H1 (cell line): ENCODE results near the gene THOC5. TPM values are rescaled to one million over a fixed set of nuclear protein-coding genes. Genes with fewer than 3 reads are reported as not detected.

Experiments used
- CTCF ChIA-PET: fragments of 300-600 bp; sonication (Branson Sonifier 250); formaldehyde crosslinking; loops from one replicate; lab custom pipeline; 2021; ENCODE audit not compliant: partially characterized antibody; lab: Charles Lee
- POLR2A ChIA-PET: fragments of 300-600 bp; sonication (Branson Sonifier 250); formaldehyde crosslinking; loops from one replicate; lab custom pipeline; 2021; ENCODE audit warnings: inconsistent platforms; ENCODE audit not compliant: partially characterized antibody; lab: Charles Lee
- DNase-seq, 2 experiments: peaks; one replicate each; pipeline versions ENCODE4 v3.0.0 to v3.0.0-alpha.2; 2010 to 2022; ENCODE audit warnings: low spot score in 2 of 2, low read depth in 1 of 2, mixed read lengths in 1 of 2
- FAIRE-seq: peaks from 2 replicates; lab custom pipeline; 2011; peaks lifted over from hg19 to GRCh38; lab: Jason Lieb, UNC
- H2AFZ ChIP-seq: 2 replicates; pipeline ENCODE4 v1.8.1; 2012; ENCODE audit warnings: low read length, inconsistent platforms
- H2AK5ac ChIP-seq: 2 replicates; pipeline ENCODE4 v1.6.1; 2013; ENCODE audit warnings: low read depth, low read length
- H2BK120ac ChIP-seq: replicated peaks from 2 replicates; pipeline ENCODE3; 2013; ENCODE audit warnings: low read depth, low read length, inconsistent platforms
- H2BK12ac ChIP-seq: 2 replicates; pipeline ENCODE4 v1.6.1; 2013; ENCODE audit warnings: low read depth, low read length
- H2BK15ac ChIP-seq: 2 replicates; pipeline ENCODE4 v1.6.1; 2013; ENCODE audit warnings: low read length
- H2BK20ac ChIP-seq: 2 replicates; pipeline ENCODE4 v1.6.1; 2013; ENCODE audit warnings: low read length
- H2BK5ac ChIP-seq: 2 replicates; pipeline ENCODE4 v1.6.1; 2013; ENCODE audit warnings: low read depth, low read length
- H3K14ac ChIP-seq: 2 replicates; pipeline ENCODE4 v1.6.1; 2013; ENCODE audit warnings: inconsistent platforms; ENCODE audit not compliant: insufficient read length
- H3K18ac ChIP-seq: 2 replicates; pipeline ENCODE4 v1.6.1; 2013; ENCODE audit warnings: low read length; ENCODE audit errors: extremely low read depth
- H3K23ac ChIP-seq: 2 replicates; pipeline ENCODE4 v1.6.1; 2013; ENCODE audit warnings: inconsistent platforms; ENCODE audit not compliant: insufficient read length
- H3K23me2 ChIP-seq: 2 replicates; pipeline ENCODE4 v1.6.1; 2013; ENCODE audit warnings: low read depth, low read length
- H3K27ac ChIP-seq: 2 replicates; pipeline ENCODE4 v1.6.1; 2011; ENCODE audit warnings: low read depth, low read length, inconsistent platforms
- H3K27me3 ChIP-seq, 4 experiments: replicated peaks in 1 of 4; 1 replicate in 1 of 4; 2 replicates in 3 of 4; pipeline versions ENCODE4 v1.6.1 to v1.8.1; 2011 to 2013; ENCODE audit warnings: low read length in 3 of 4, mild to moderate bottlenecking in 3 of 4, inconsistent platforms in 2 of 4, mixed read lengths in 2 of 4, moderate library complexity in 1 of 4; ENCODE audit not compliant: control insufficient read depth in 3 of 4, insufficient read depth in 3 of 4; ENCODE audit errors: extremely low read depth in 1 of 4
- H3K36me3 ChIP-seq, 4 experiments: 2 replicates each; pipeline versions ENCODE4 v1.6.1 to v1.8.1; 2011 to 2013; ENCODE audit warnings: mild to moderate bottlenecking in 4 of 4, low read length in 3 of 4, moderate library complexity in 2 of 4, control low read depth in 1 of 4, inconsistent platforms in 1 of 4; ENCODE audit not compliant: insufficient read depth in 4 of 4, control insufficient read depth in 2 of 4
- H3K4ac ChIP-seq: replicated peaks from 2 replicates; pipeline ENCODE3; 2013; ENCODE audit warnings: low read length, low read depth, mixed read lengths, inconsistent platforms; ENCODE audit not compliant: insufficient read length
- H3K4me1 ChIP-seq, 4 experiments: replicated peaks in 1 of 4; 1 replicate in 1 of 4; 2 replicates in 3 of 4; pipeline versions ENCODE4 v1.6.1 to v1.8.1; 2011 to 2013; ENCODE audit warnings: low read length in 3 of 4, inconsistent platforms in 2 of 4, mixed read lengths in 1 of 4; ENCODE audit not compliant: insufficient read depth in 4 of 4, control insufficient read depth in 3 of 4
- H3K4me2 ChIP-seq, 2 experiments: 2 replicates each; pipeline versions ENCODE4 v1.6.1 to v1.8.1; 2011 to 2013; ENCODE audit warnings: low read depth in 2 of 2, low read length in 2 of 2, control low read depth in 1 of 2, inconsistent platforms in 1 of 2, mild to moderate bottlenecking in 1 of 2; ENCODE audit not compliant: insufficient read depth in 1 of 2
- H3K4me3 ChIP-seq, 4 experiments: fragments of 200-600, 300-600 bp in 1 of 4; sonication (generic), shearing (Covaris generic), sonication (Bioruptor Twin) in 1 of 4; 2 replicates each; pipeline versions ENCODE4 v1.5.1 to v1.8.1; 2011 to 2016; ENCODE audit warnings: low read length in 4 of 4, low read depth in 3 of 4, control low read depth in 2 of 4, inconsistent platforms in 2 of 4, mild to moderate bottlenecking in 2 of 4, mixed read lengths in 1 of 4, moderate library complexity in 1 of 4; ENCODE audit not compliant: insufficient read depth in 2 of 4; ENCODE audit errors: extremely low read depth in 1 of 4
- H3K56ac ChIP-seq: replicated peaks from 2 replicates; pipeline ENCODE3; 2013; ENCODE audit warnings: low read depth, mild to moderate bottlenecking, mixed read lengths, low read length, inconsistent platforms; ENCODE audit not compliant: insufficient read length
- H3K79me1 ChIP-seq: 2 replicates; pipeline ENCODE4 v1.6.1; 2013; ENCODE audit warnings: low read depth, low read length, control low read depth
- H3K79me2 ChIP-seq, 2 experiments: 2 replicates each; pipeline versions ENCODE4 v1.6.1 to v1.8.1; 2012 to 2013; ENCODE audit warnings: low read length in 2 of 2, mild to moderate bottlenecking in 2 of 2, inconsistent platforms in 1 of 2; ENCODE audit not compliant: insufficient read depth in 2 of 2, control insufficient read depth in 1 of 2
- H3K9ac ChIP-seq, 4 experiments: replicated peaks in 1 of 4; 1 replicate in 1 of 4; 2 replicates in 3 of 4; pipeline versions ENCODE4 v1.6.1 to v1.8.1; 2011 to 2013; ENCODE audit warnings: low read depth in 3 of 4, low read length in 3 of 4, control low read depth in 2 of 4, mild to moderate bottlenecking in 2 of 4, moderate library complexity in 2 of 4, inconsistent platforms in 1 of 4; ENCODE audit errors: extremely low read depth in 1 of 4
- H3K9me3 ChIP-seq, 2 experiments: 2 replicates each; pipeline versions ENCODE4 v1.6.1 to v1.8.1; 2012 to 2013; ENCODE audit warnings: mild to moderate bottlenecking in 2 of 2, moderate library complexity in 2 of 2, control low read depth in 1 of 2, inconsistent platforms in 1 of 2, low read depth in 1 of 2, low read length in 1 of 2, mixed read lengths in 1 of 2; ENCODE audit not compliant: insufficient read depth in 2 of 2
- H4K20me1 ChIP-seq, 2 experiments: replicated peaks in 1 of 2; 2 replicates each; pipeline versions ENCODE3 to v1.8.1; 2011 to 2013; ENCODE audit warnings: inconsistent platforms in 2 of 2, low read length in 2 of 2, mild to moderate bottlenecking in 1 of 2; ENCODE audit not compliant: insufficient read depth in 2 of 2, control insufficient read depth in 1 of 2
- H4K5ac ChIP-seq: 2 replicates; pipeline ENCODE4 v1.6.1; 2013; ENCODE audit warnings: low read length, low read depth, mixed read lengths, inconsistent platforms; ENCODE audit not compliant: insufficient read length
- H4K8ac ChIP-seq: 2 replicates; pipeline ENCODE4 v1.8.0; 2013; ENCODE audit warnings: mild to moderate bottlenecking, moderate library complexity, low read length, inconsistent platforms; ENCODE audit not compliant: insufficient read depth; ENCODE audit errors: extremely low read depth
- H4K91ac ChIP-seq: replicated peaks from 2 replicates; pipeline ENCODE3; 2013; ENCODE audit warnings: low read length, mixed read lengths, inconsistent platforms; ENCODE audit not compliant: insufficient read length
- ATF3 ChIP-seq: IDR thresholded peaks from 2 replicates; pipeline ENCODE4 v1.6.1; 2011; ENCODE audit warnings: low read depth, mild to moderate bottlenecking, low read length; ENCODE audit not compliant: insufficient read depth
- HDAC2 ChIP-seq, 2 experiments: fragments of 300-600 bp in 1 of 2; sonication (generic) in 1 of 2; IDR thresholded peaks; 2 replicates each; pipeline ENCODE4 v1.6.1; 2011 to 2012; ENCODE audit warnings: low read depth in 2 of 2, low read length in 2 of 2, mild to moderate bottlenecking in 2 of 2, moderate library complexity in 2 of 2, borderline replicate concordance in 1 of 2, inconsistent platforms in 1 of 2
- MAFK ChIP-seq: IDR thresholded peaks from 2 replicates; pipeline ENCODE4 v1.6.1; 2012; ENCODE audit warnings: low read depth, mild to moderate bottlenecking, improper control_type of control experiment, low read length
- MAX ChIP-seq: IDR thresholded peaks from 2 replicates; pipeline ENCODE4 v1.6.1; 2012; ENCODE audit warnings: inconsistent platforms
- SAP30 ChIP-seq: fragments of 300-600 bp; sonication (generic); IDR thresholded peaks from 2 replicates; pipeline ENCODE4 v1.7.1; 2012; ENCODE audit warnings: low read length, moderate library complexity, mild to moderate bottlenecking, inconsistent platforms; ENCODE audit not compliant: insufficient read depth, insufficient replicate concordance
- SIRT6 ChIP-seq: IDR thresholded peaks from one replicate; pipeline ENCODE4 v1.7.1; 2012; ENCODE audit warnings: low read length, inconsistent platforms
- WGBS, 2 experiments: shearing (Covaris generic) in 1 of 2; methylation state at CpG; one replicate each; pipeline versions ENCODE4 v1.1.6 to v1.1.7; 2013 to 2015; ENCODE audit warnings: low lambda C conversion rate in 2 of 2, mixed read lengths in 2 of 2, inconsistent platforms in 1 of 2, low coverage in 1 of 2, missing lambda C conversion rate in 1 of 2; ENCODE audit not compliant: insufficient replicate concordance in 2 of 2, insufficient coverage in 1 of 2, insufficient read length in 1 of 2; ENCODE audit errors: extremely low coverage in 1 of 2, missing lambda C conversion rate in 1 of 2; 5-methylcytosine and 5-hydroxymethylcytosine counted together
- polyA plus RNA-seq, 7 experiments: library from polyadenylated mRNA; depleted of rRNA in 3 of 7; stranded (reverse) in 5 of 7; unstranded in 2 of 7; fragments of >200 nt in 5 of 7; fragments of 200-250 nt in 2 of 7; gene quantifications; 1 replicate in 5 of 7; 2 replicates in 1 of 7; 4 replicates in 1 of 7; pipeline versions ENCODE4 v1.2.1 to v1.2.3, GENCODE V29; 2011 to 2013; ENCODE audit warnings: missing spikeins in 2 of 7, mixed read lengths in 2 of 7
- total RNA-seq: library from RNA; stranded (reverse); fragmentation: NEBNext Ultra II Directional; extraction: Animal tissue kit (Norgen Biotek cat#: 25700); gene quantifications from 2 replicates; pipeline ENCODE4 v1.2.1, GENCODE V29; 2021

Gene THOC5
- total and polyA plus RNA-seq, 2 of the 8 experiments (the other 6 are each of a cell fraction or from before 2014, with no cell fraction given), result 27.7 to 65.7 TPM

- no peak overlapping the region for H2BK120ac ChIP-seq
- peaks cover 2 to 5% of the 10 kb centered on the region in 2 experiments for H4K20me1 ChIP-seq
- H2BK20ac ChIP-seq, result no peak overlapping the region
- no peak overlapping the region for H2AFZ ChIP-seq
- DNase-seq (no peak), FAIRE-seq (no peak)
- WGBS, 2 experiments, result 93% methylated on average over 3 of the region's 3 CpGs; no CpG with 5 or more reads in 1 of the 2 experiments
- TF ChIP-seq HDAC2 (IDR thresholded peaks at IDR 0.05; ENCODE audit: borderline replicate concordance in 1 of 2, low read depth in 2 of 2, low read length in 2 of 2), result no peak
- TF ChIP-seq ATF3, result no peak
- no peak for TF ChIP-seq MAX
- no peak for TF ChIP-seq SAP30
- no peak for TF ChIP-seq MAFK
- no peak for TF ChIP-seq SIRT6
- H3K4me3 ChIP-seq, result no peak overlapping the region
- H3K27me3 ChIP-seq, result no peaks in the 10 kb centered on the region
- H3K9me3 ChIP-seq, result no peaks in the 10 kb centered on the region
- POLR2A ChIA-PET, result interaction anchor here (0.5 to 1.6 kb wide), 2 partner anchors 22 to 31 kb away, joined by 3 to 6 read pairs; no protein-coding TSS in a partner anchor
- H4K91ac ChIP-seq, result no peak overlapping the region
- no peak overlapping the region for H2BK12ac ChIP-seq
- H2AK5ac ChIP-seq, result no peak overlapping the region
- H3K4me1 ChIP-seq, result no peaks in the 10 kb centered on the region
- H3K18ac ChIP-seq, result no peak overlapping the region
- no peak overlapping the region for H3K27ac ChIP-seq
- no peak overlapping the region for H2BK15ac ChIP-seq
- CTCF ChIA-PET, result no interaction called here
- H3K23me2 ChIP-seq, result no peaks in the 10 kb centered on the region
- no peak overlapping the region for H2BK5ac ChIP-seq
- no peak overlapping the region for H3K4me2 ChIP-seq
- H3K4ac ChIP-seq, result no peak overlapping the region
- H3K79me1 ChIP-seq, result no peaks in the 10 kb centered on the region
- H3K79me2 ChIP-seq, result no peaks in the 10 kb centered on the region
- no peak overlapping the region for H3K14ac ChIP-seq
- no peak overlapping the region for H3K23ac ChIP-seq
- H3K56ac ChIP-seq, result no peak overlapping the region
- H3K9ac ChIP-seq, result no peak overlapping the region
- no peak overlapping the region for H4K5ac ChIP-seq
- H3K36me3 ChIP-seq, result peaks cover 11 to 71% (median 41%) of the 10 kb centered on the region in 4 experiments; a peak in 7 of 8 replicates
- no peak overlapping the region for H4K8ac ChIP-seq
Observed at GRCh38 chr22:29536411-29536810, 17.1 kb downstream of the THOC5 start.
